Mesenchymal stem cell (in vitro differentiated cells and primary cell): ENCODE measurements around the gene ADIPOR1. TPM values are rescaled to one million over a fixed set of nuclear protein-coding genes. Genes with fewer than 3 reads are reported as not detected.
A peak's percentile ranks its signal among the peaks of the same experiment; 100 is the strongest.
"Not testable (repeated sequence)": the region's sequence is repeated elsewhere in the genome, so short reads cannot be mapped to it uniquely, and the experiment has no call there.

Experiments
- DNase-seq: peaks from one replicate; pipeline ENCODE4 v3.0.0-alpha.2; 2013
- H2AFZ ChIP-seq: one replicate; pipeline ENCODE4 v1.6.1; 2013; ENCODE audit warnings: low read depth, mild to moderate bottlenecking, control low read depth, inconsistent platforms, low read length, moderate library complexity
- H2AK5ac ChIP-seq: 2 replicates; pipeline ENCODE4 v1.6.1; 2013; ENCODE audit warnings: low read length, moderate library complexity, mild to moderate bottlenecking, inconsistent platforms; ENCODE audit not compliant: severe bottlenecking
- H2BK120ac ChIP-seq: one replicate; pipeline ENCODE4 v1.6.1; 2013; ENCODE audit warnings: low read depth, mild to moderate bottlenecking, inconsistent platforms, low read length, moderate library complexity
- H2BK12ac ChIP-seq, 2 experiments: one replicate each; pipeline ENCODE4 v1.6.1; 2013; ENCODE audit warnings: inconsistent platforms in 2 of 2, low read length in 2 of 2, mild to moderate bottlenecking in 2 of 2, moderate library complexity in 2 of 2, control low read depth in 1 of 2
- H2BK15ac ChIP-seq: one replicate; pipeline ENCODE4 v1.6.1; 2013; ENCODE audit warnings: mild to moderate bottlenecking, low read depth, inconsistent platforms; ENCODE audit not compliant: poor library complexity, severe bottlenecking
- H2BK5ac ChIP-seq: 2 replicates; pipeline ENCODE4 v1.6.1; 2013; ENCODE audit warnings: low read depth, mild to moderate bottlenecking, low read length, control low read depth, inconsistent platforms; ENCODE audit not compliant: poor library complexity, severe bottlenecking
- H3K14ac ChIP-seq, 2 experiments: one replicate each; pipeline ENCODE4 v1.6.1; 2013; ENCODE audit warnings: inconsistent platforms in 2 of 2, low read length in 2 of 2, control low read depth in 1 of 2, mild to moderate bottlenecking in 1 of 2, moderate library complexity in 1 of 2
- H3K18ac ChIP-seq, 2 experiments: one replicate each; pipeline ENCODE4 v1.6.1; 2013; ENCODE audit warnings: inconsistent platforms in 2 of 2, low read length in 2 of 2, control low read depth in 1 of 2, low read depth in 1 of 2, mild to moderate bottlenecking in 1 of 2
- H3K23ac ChIP-seq, 2 experiments: one replicate each; pipeline ENCODE4 v1.6.1; 2013; ENCODE audit warnings: inconsistent platforms in 2 of 2, low read length in 2 of 2, mild to moderate bottlenecking in 2 of 2, moderate library complexity in 2 of 2, control low read depth in 1 of 2
- H3K27ac ChIP-seq: 2 replicates; pipeline ENCODE4 v1.5.1; 2013; ENCODE audit warnings: mild to moderate bottlenecking, moderate library complexity, low read length, control low read depth, inconsistent platforms; ENCODE audit not compliant: poor library complexity, severe bottlenecking
- H3K27me3 ChIP-seq, 2 experiments: 2 replicates each; pipeline versions ENCODE4 v1.6.1 to v1.7.0; 2013; ENCODE audit warnings: low read length in 2 of 2, mild to moderate bottlenecking in 2 of 2, moderate library complexity in 2 of 2, control low read depth in 1 of 2, inconsistent platforms in 1 of 2; ENCODE audit not compliant: control insufficient read depth in 1 of 2, insufficient read depth in 1 of 2
- H3K36me3 ChIP-seq, 2 experiments: 2 replicates each; pipeline versions ENCODE4 v1.6.1 to v1.7.0; 2013; ENCODE audit warnings: low read length in 2 of 2, control low read depth in 1 of 2, inconsistent platforms in 1 of 2, low read depth in 1 of 2, mild to moderate bottlenecking in 1 of 2; ENCODE audit not compliant: insufficient read depth in 2 of 2, control insufficient read depth in 1 of 2
- H3K4ac ChIP-seq, 2 experiments: one replicate each; pipeline ENCODE4 v1.6.1; 2013; ENCODE audit warnings: inconsistent platforms in 2 of 2, low read length in 2 of 2, mild to moderate bottlenecking in 2 of 2, moderate library complexity in 2 of 2, control low read depth in 1 of 2, low read depth in 1 of 2
- H3K4me1 ChIP-seq: 2 replicates; pipeline ENCODE4 v1.6.1; 2013; ENCODE audit warnings: low read depth, low read length, control low read depth; ENCODE audit not compliant: control insufficient read depth, insufficient read depth
- H3K4me2 ChIP-seq: 2 replicates; pipeline ENCODE4 v1.6.1; 2013; ENCODE audit warnings: low read length, mild to moderate bottlenecking, inconsistent platforms; ENCODE audit not compliant: poor library complexity, severe bottlenecking
- H3K4me3 ChIP-seq, 2 experiments: 2 replicates each; pipeline versions ENCODE4 v1.5.1 to v1.7.0; 2013; ENCODE audit warnings: low read length in 2 of 2, mild to moderate bottlenecking in 2 of 2, control low read depth in 1 of 2, low read depth in 1 of 2; ENCODE audit not compliant: insufficient read depth in 1 of 2
- H3K79me1 ChIP-seq: replicated peaks from 2 replicates; pipeline ENCODE4 v1.6.1; 2013; ENCODE audit warnings: mild to moderate bottlenecking, control low read depth, low read length, inconsistent platforms; ENCODE audit not compliant: poor library complexity, severe bottlenecking
- H3K9ac ChIP-seq: 2 replicates; pipeline ENCODE4 v1.7.0; 2013; ENCODE audit warnings: mild to moderate bottlenecking, low read length, moderate library complexity
- H3K9me3 ChIP-seq: 2 replicates; pipeline ENCODE4 v1.7.0; 2013; ENCODE audit warnings: mild to moderate bottlenecking, low read length; ENCODE audit not compliant: control insufficient read depth
- H4K8ac ChIP-seq: one replicate; pipeline ENCODE4 v1.6.1; 2013; ENCODE audit warnings: inconsistent platforms, mild to moderate bottlenecking, low read length, moderate library complexity
- H4K91ac ChIP-seq: one replicate; pipeline ENCODE4 v1.6.1; 2013; ENCODE audit warnings: mild to moderate bottlenecking, low read length, inconsistent platforms
- WGBS: methylation state at CpG from one replicate; pipeline ENCODE4 v1.1.7; 2013; ENCODE audit warnings: mixed read lengths; 5-methylcytosine and 5-hydroxymethylcytosine counted together
- polyA plus RNA-seq, 2 experiments: library from polyadenylated mRNA; stranded (reverse); fragments of 200-250 nt; gene quantifications; one replicate each; pipeline ENCODE4 v1.2.3, GENCODE V29; 2013

Gene ADIPOR1
- 84.7 TPM for polyA plus RNA-seq (2013, experiment 1 of 2)
- polyA plus RNA-seq (2013, experiment 2 of 2): 85.2 TPM

GRCh38 chr1:202957733-202958543 lies at the start of gene ADIPOR1:
ADIPOR1 (minus strand) TSS chr1:202958312; CDS start chr1:202951070, 7,242 bp downstream.
- Histone ChIP-seq H2BK12ac (peak within 1 kb of the TSS in 1 of 2 experiments; percentile 38), H3K4me3 (peak within 1 kb of the TSS; percentile 90 to 96), H3K14ac (peak within 1 kb of the TSS in 1 of 2 experiments; percentile 44), H2BK120ac (peak within 1 kb of the TSS; percentile 94), H2BK5ac (no peak within 1 kb of the TSS), H3K27ac (no peak within 1 kb of the TSS), H3K18ac (peak within 1 kb of the TSS; percentile 78 to 80), H3K79me1 (peaks cover 19% of the 10 kb centered on the region), H3K4ac (peak within 1 kb of the TSS; percentile 13 to 68), H2AFZ (peak within 1 kb of the TSS; percentile 67), H2BK15ac (peak within 1 kb of the TSS; percentile 91), H3K23ac (peak within 1 kb of the TSS in 1 of 2 experiments; percentile 83), H3K9ac (peak within 1 kb of the TSS; percentile 96), H4K91ac (no peak within 1 kb of the TSS), H3K9me3 (no peaks in the 10 kb centered on the region), H3K4me1 (peaks cover 3% of the 10 kb centered on the region), H3K4me2 (peak within 1 kb of the TSS; percentile 93), H3K36me3 (peaks cover 19 to 25% of the 10 kb centered on the region in 2 experiments), H3K27me3 (no peaks in the 10 kb centered on the region), H2AK5ac (no peak within 1 kb of the TSS), H4K8ac (peak within 1 kb of the TSS; percentile 96)
- DNase-seq: peak; percentile 87
- under 1% methylated on average over 73 of the region's 86 CpGs for WGBS

DNA sequence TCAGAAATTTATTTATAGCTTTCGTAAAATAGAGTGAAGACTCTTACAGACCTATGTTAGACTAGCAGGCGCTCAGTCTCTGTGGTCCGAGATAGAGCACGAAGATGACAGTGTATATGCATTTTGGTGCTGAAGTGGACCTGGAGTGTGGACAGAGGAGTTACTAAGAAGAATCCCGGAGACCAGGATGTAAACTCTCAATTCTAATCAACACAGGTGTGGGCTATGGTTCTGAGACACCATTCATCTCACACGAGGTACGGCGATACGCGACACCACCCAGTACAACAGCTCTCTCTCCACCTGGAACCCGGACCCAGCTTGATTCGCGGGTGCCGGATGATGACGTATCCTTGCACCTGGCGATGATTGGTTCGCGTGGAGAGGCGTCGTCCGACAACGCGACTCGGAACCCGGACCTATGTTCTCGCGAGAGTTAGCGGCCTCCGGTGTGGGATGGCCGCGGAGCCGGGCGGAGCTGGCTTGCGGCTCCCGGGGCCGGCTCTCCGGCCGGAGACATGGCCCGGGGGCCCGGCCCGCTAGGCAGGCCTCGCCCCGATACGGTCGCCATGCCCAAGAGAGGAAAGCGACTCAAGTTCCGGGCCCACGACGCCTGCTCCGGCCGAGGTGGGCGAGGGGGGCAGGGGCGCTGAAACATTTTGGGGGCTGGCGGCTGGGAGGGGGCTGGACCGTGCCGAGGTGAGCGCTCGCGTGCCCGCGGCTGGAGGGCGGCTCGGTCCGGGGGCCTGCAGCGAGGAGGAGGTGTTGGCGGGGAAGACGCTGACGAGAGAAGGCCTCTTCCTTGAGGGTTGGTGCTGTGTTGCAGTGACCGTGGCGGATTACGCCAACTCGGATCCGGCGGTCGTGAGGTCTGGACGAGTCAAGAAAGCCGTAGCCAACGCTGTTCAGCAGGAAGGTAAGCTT lies 49.1 kb upstream of the ADIPOR1 start, which contains the start of gene TMEM183A:
TMEM183A (plus strand) TSS at position 427 of the 924 bp plus-strand sequence; CDS start at position 519, 92 bp downstream.
- H3K79me1 ChIP-seq: peaks cover 1% of the 10 kb centered on the region
- 1% methylated on average over 73 of the region's 78 CpGs for WGBS
- no peak within 1 kb of the TSS for H2BK5ac ChIP-seq
- peak within 1 kb of the TSS; percentile 11 to 93 for H3K18ac ChIP-seq
- H3K4me2 ChIP-seq: peak within 1 kb of the TSS; percentile 73
- peak within 1 kb of the TSS; percentile 98 for H3K9ac ChIP-seq
- peak within 1 kb of the TSS; percentile 77 for H2AFZ ChIP-seq
- H3K27ac ChIP-seq: peak within 1 kb of the TSS; percentile 76
- peak within 1 kb of the TSS in 1 of 2 experiments; percentile 53 for H3K14ac ChIP-seq
- H3K27me3 ChIP-seq: no peaks in the 10 kb centered on the region
- H4K8ac ChIP-seq: peak within 1 kb of the TSS; percentile 91
- H2BK12ac ChIP-seq: peak within 1 kb of the TSS in 1 of 2 experiments; percentile 21
- H2BK120ac ChIP-seq: peak within 1 kb of the TSS; percentile 81
- peaks cover 1% of the 10 kb centered on the region for H3K4me1 ChIP-seq
- peak; percentile 97 for DNase-seq
- H3K4ac ChIP-seq: peak within 1 kb of the TSS in 1 of 2 experiments; percentile 67
- peak within 1 kb of the TSS; percentile 4 for H4K91ac ChIP-seq
- H3K4me3 ChIP-seq: peak within 1 kb of the TSS; percentile 81 to 97
- H3K23ac ChIP-seq: no peak within 1 kb of the TSS
- no peaks in the 10 kb centered on the region for H3K9me3 ChIP-seq
- no peak within 1 kb of the TSS for H2AK5ac ChIP-seq
- peak within 1 kb of the TSS; percentile 80 for H2BK15ac ChIP-seq
- peaks cover 6 to 37% of the 10 kb centered on the region in 2 experiments for H3K36me3 ChIP-seq

GRCh38 chr1:203005395-203006142 lies 47.5 kb upstream of the ADIPOR1 start:
- H3K79me1 ChIP-seq, H2AK5ac ChIP-seq, H2BK5ac ChIP-seq, H3K4me2 ChIP-seq, H3K14ac ChIP-seq, H3K27ac ChIP-seq, H2BK120ac ChIP-seq, H3K27me3 ChIP-seq, H3K4me1 ChIP-seq, H3K9me3 ChIP-seq, H3K23ac ChIP-seq, H2BK12ac ChIP-seq, H2BK15ac ChIP-seq: not testable (repeated sequence)
- Histone ChIP-seq H4K91ac (peak overlapping the region; percentile 61), H3K4me3 (peak overlapping the region in 1 of 2 experiments; percentile 97), H3K4ac (peak overlapping the region in 1 of 2 experiments; percentile 15), H4K8ac (peak overlapping the region; percentile 54), H2AFZ (peak overlapping the region; percentile 77), H3K18ac (peak overlapping the region in 1 of 2 experiments; percentile 5), H3K9ac (peak overlapping the region; percentile 98), H3K36me3 (peaks cover 6 to 20% of the 10 kb centered on the region in 2 experiments)
- WGBS: 59% methylated on average over 13 of the region's 17 CpGs
- peak; percentile 13 for DNase-seq
